Stimulated activated CD4-positive, alpha-beta T cell treated with anti-CD3 and anti-CD28 coated beads, Interleukin-2, amount 100 ng/mL, for 4 hours (primary cell): ENCODE data around the gene ACTN4.
"Not testable (repeated sequence)": the region's sequence is repeated elsewhere in the genome, so short reads cannot be mapped to it uniquely, and the experiment has no call there.

Experiments
- DNase-seq: peaks from one replicate; pipeline ENCODE4 v3.0.0-alpha.2; 2020; ENCODE audit warnings: low read depth

Gene ACTN4

GRCh38 chr19:38769635-38770211 is 122.3 kb downstream of the ACTN4 start:
- DNase-seq: peak; percentile 82

- not testable (repeated sequence) for DNase-seq
These were observed 122.9 kb downstream of the ACTN4 start for GRCh38 chr19:38770228-38770948.

GRCh38 chr19:38770949-38771275 is 123.5 kb downstream of the ACTN4 start:
- DNase-seq: not testable (repeated sequence)

- DNase-seq: not testable (repeated sequence)
These were observed 124.1 kb downstream of the ACTN4 start for GRCh38 chr19:38771569-38771968.

- no peak for DNase-seq
These were observed 126.2 kb downstream of the ACTN4 start, which contains the start of gene LGALS7 for GRCh38 chr19:38773469-38774177. TSS of gene LGALS7 (minus strand) at chr19:38773517. CDS start at chr19:38773492, 25 bp downstream.

- DNase-seq: no peak
These were observed 126.9 kb downstream of the ACTN4 start for GRCh38 chr19:38774181-38774950.

- no peak for DNase-seq
These were observed 131.3 kb downstream of the ACTN4 start for GRCh38 chr19:38778733-38779132.

GRCh38 chr19:38780443-38780842 is 133.0 kb downstream of the ACTN4 start:
- no peak for DNase-seq

- no peak for DNase-seq
These were observed 133.6 kb downstream of the ACTN4 start for GRCh38 chr19:38781058-38781457.
